HepG2 (cell line): ENCODE measurements around the gene ALOX12. TPM values are rescaled to one million over a fixed set of nuclear protein-coding genes. Genes with fewer than 3 reads are reported as not detected.

Experiments
- ATAC-seq: fragments of 200-7000 bp; cut with Tn5 transposase; 3 replicates; pipeline ENCODE4 v1.9.1; 2020; ENCODE audit warnings: mild to moderate bottlenecking, moderate library complexity
- BruUV-seq: library from RNA; stranded (reverse); fragments of 400-500 nt; replicated peaks from 2 replicates; lab custom pipeline; 2021; lab: Mats Ljungman, UMichigan
- CTCF ChIA-PET: fragments of 300-600 bp; formaldehyde crosslinking; extraction: SDS; loops from one replicate; lab custom pipeline; 2021; ENCODE audit warnings: low total read pairs, inconsistent platforms, low intra/inter-chr PET ratio; lab: Yijun Ruan, JAX
- POLR2A ChIA-PET: fragments of 350-600 bp; sonication (Branson Sonifier 250); formaldehyde crosslinking; loops from one replicate; lab custom pipeline; 2020; ENCODE audit warnings: antibody characterized with exemption, inconsistent platforms; lab: Yijun Ruan, JAX
- DNase-seq: peaks from one replicate; pipeline ENCODE4 v3.0.0-alpha.2; 2015; ENCODE audit warnings: low spot score
- FAIRE-seq: peaks from 3 replicates; lab custom pipeline; 2011; peaks lifted over from hg19 to GRCh38; lab: Jason Lieb, UNC
- H2AFZ ChIP-seq: one replicate; pipeline ENCODE4 v1.6.1; 2011; ENCODE audit warnings: low read length, inconsistent platforms
- H3K27ac ChIP-seq: fragments of 300-600 bp; 3 replicates; pipeline ENCODE4 v1.8.0; 2011; ENCODE audit warnings: mixed run types, mild to moderate bottlenecking, mixed read lengths, low read length, inconsistent platforms; ENCODE audit not compliant: insufficient read depth; ENCODE audit errors: extremely low read length
- H3K27me3 ChIP-seq, 2 experiments: fragments of 200-600 bp in 1 of 2; 2 replicates in 1 of 2; 3 replicates in 1 of 2; pipeline versions ENCODE4 v1.6.0 to v1.8.0; 2011; ENCODE audit warnings: low read length in 2 of 2, mild to moderate bottlenecking in 2 of 2, moderate library complexity in 2 of 2, inconsistent platforms in 1 of 2; ENCODE audit not compliant: insufficient read depth in 2 of 2, control insufficient read depth in 1 of 2
- H3K36me3 ChIP-seq, 2 experiments: fragments of 200-600 bp in 1 of 2; replicated peaks in 1 of 2; 2 replicates in 1 of 2; 3 replicates in 1 of 2; pipeline versions ENCODE4 v1.5.1 to v1.8.0; 2011; ENCODE audit warnings: low read length in 2 of 2, inconsistent platforms in 1 of 2; ENCODE audit not compliant: insufficient read depth in 2 of 2, control insufficient read depth in 1 of 2
- H3K4me1 ChIP-seq: 2 replicates; pipeline ENCODE4 v1.5.1; 2012; ENCODE audit warnings: low read length, inconsistent platforms; ENCODE audit not compliant: insufficient read depth
- H3K4me2 ChIP-seq: 2 replicates; pipeline ENCODE4 v1.6.0; 2011; ENCODE audit warnings: low read depth, low read length, inconsistent platforms
- H3K4me3 ChIP-seq, 3 experiments: fragments of 200-600 bp in 1 of 3; sonication (generic), shearing (Covaris generic) in 1 of 3; replicated peaks in 1 of 3; 2 replicates each; pipeline ENCODE4 v1.5.1; 2011 to 2016; ENCODE audit warnings: low read length in 3 of 3, inconsistent platforms in 2 of 3, low read depth in 2 of 3, mild to moderate bottlenecking in 2 of 3, control low read depth in 1 of 3, mixed read lengths in 1 of 3; ENCODE audit not compliant: insufficient read depth in 1 of 3
- H3K79me2 ChIP-seq: one replicate; pipeline ENCODE4 v1.6.1; 2011; ENCODE audit warnings: low read length, inconsistent platforms; ENCODE audit not compliant: insufficient read depth
- H3K9ac ChIP-seq: 2 replicates; pipeline ENCODE4 v1.6.0; 2011; ENCODE audit warnings: mild to moderate bottlenecking, low read depth, low read length, inconsistent platforms; ENCODE audit not compliant: insufficient read depth
- H3K9me3 ChIP-seq: 2 replicates; pipeline ENCODE4 v1.5.1; 2012; ENCODE audit warnings: mild to moderate bottlenecking, low read length
- H4K20me1 ChIP-seq: 2 replicates; pipeline ENCODE4 v1.6.0; 2011; ENCODE audit warnings: inconsistent platforms, mild to moderate bottlenecking, low read length, moderate library complexity; ENCODE audit not compliant: insufficient read depth
- FOXA1 ChIP-seq, 2 experiments: fragments of 450-650 bp in 1 of 2; sonication (generic) in 1 of 2; formaldehyde crosslinking in 1 of 2; IDR thresholded peaks; 2 replicates each; pipeline versions ENCODE4 v1.4.0 to v1.6.1; 2016 to 2020; ENCODE audit warnings: missing genetic modification reagents in 1 of 2
- GFI1 ChIP-seq: sonication (generic); formaldehyde crosslinking; IDR thresholded peaks from 2 replicates; pipeline ENCODE4 v1.5.0; 2020; ENCODE audit warnings: missing genetic modification reagents, mild to moderate bottlenecking, borderline replicate concordance
- HOXA3 ChIP-seq: sonication (generic); formaldehyde crosslinking; IDR thresholded peaks from 2 replicates; pipeline ENCODE4 v1.5.0; 2020; ENCODE audit warnings: missing genetic modification reagents
- MBD4 ChIP-seq: IDR thresholded peaks from 2 replicates; pipeline ENCODE4 v1.6.1; 2012; ENCODE audit warnings: low read length, inconsistent platforms, borderline replicate concordance
- MZF1 ChIP-seq: sonication (generic); formaldehyde crosslinking; IDR thresholded peaks from 2 replicates; pipeline ENCODE4 v1.8.1; 2023; ENCODE audit warnings: mild to moderate bottlenecking, missing genetic modification reagents, borderline replicate concordance
- NFIB ChIP-seq: sonication (generic); formaldehyde crosslinking; IDR thresholded peaks from 2 replicates; pipeline ENCODE4 v1.9.0; 2021; ENCODE audit warnings: missing genetic modification reagents, mild to moderate bottlenecking, borderline replicate concordance
- ZNF350 ChIP-seq: sonication (generic); formaldehyde crosslinking; IDR thresholded peaks from 2 replicates; pipeline ENCODE4 v1.4.0; 2020; ENCODE audit warnings: mild to moderate bottlenecking, low read depth, missing genetic modification reagents, borderline replicate concordance
- WGBS: methylation state at CpG from one replicate; pipeline ENCODE4 v1.1.6; 2017; ENCODE audit warnings: low lambda C conversion rate; 5-methylcytosine and 5-hydroxymethylcytosine counted together
- in situ Hi-C: cut with HindIII; loops from 2 replicates; pipeline ENCODE4 v1.10.0; 2017; ENCODE audit warnings: low pct_unique_long_range_greater_than_20kb; ENCODE audit not compliant: extremely low pct_ligation_motif_present
- intact Hi-C: fragments of 100-400 bp; cut with micrococcal nuclease; formaldehyde crosslinking; loops from one replicate; pipeline ENCODE4 v1.10.0; 2022; ENCODE audit not compliant: unreplicated experiment
- polyA plus RNA-seq, 8 experiments: library from polyadenylated mRNA; depleted of rRNA in 3 of 8; stranded (reverse) in 7 of 8; unstranded in 1 of 8; fragments of >200 nt; fragmentation: Illumina TruSeq in 4 of 8; extraction: Trizol in 4 of 8; gene quantifications; 2 replicates each; pipeline versions ENCODE4 v1.2.1 to v1.2.3, GENCODE V29; 2011 to 2016; ENCODE audit warnings: low read depth in 4 of 8, missing spikeins in 1 of 8, mixed read lengths in 1 of 8; ENCODE audit not compliant: insufficient read depth in 1 of 8
- total RNA-seq, 5 experiments: library from RNA; depleted of rRNA; stranded (reverse); fragments of >200 nt; fragmentation: Illumina TruSeq; extraction: Trizol; gene quantifications; 2 replicates each; pipeline ENCODE4 v1.2.3, GENCODE V29; 2016; ENCODE audit warnings: low read depth in 1 of 5
- TF ChIP-seq, protein P1 (sequence below): sonication (generic); formaldehyde crosslinking; IDR thresholded peaks from 2 replicates; pipeline ENCODE4 v1.5.0; 2020; ENCODE audit warnings: missing genetic modification reagents, mild to moderate bottlenecking, borderline replicate concordance

ALOX12 gene
- total and polyA plus RNA-seq, 2 of the 13 experiments (the other 11 are each of a cell fraction or from before 2014, with no cell fraction given), result not detected

DNA sequence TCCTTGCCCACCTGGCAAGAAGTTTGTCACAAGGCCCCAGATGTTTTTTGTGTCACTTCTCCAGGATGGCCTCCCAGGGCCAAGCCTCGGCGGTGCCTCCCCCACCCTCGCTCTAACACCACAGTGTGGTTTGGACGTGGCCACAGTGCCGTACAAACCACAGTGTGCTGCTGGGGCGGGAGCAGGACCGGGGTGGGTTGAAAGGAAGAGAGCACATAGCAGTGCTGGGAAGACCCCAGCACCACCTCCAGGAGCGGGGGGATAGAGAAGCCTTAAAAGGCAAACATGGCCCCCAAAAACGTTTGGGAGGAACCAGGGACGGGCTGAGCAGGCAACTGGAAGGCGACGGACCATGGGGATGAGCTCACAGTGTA is 22.0 kb downstream of the ALOX12 start (continued):
- TF ChIP-seq, protein P1, sequence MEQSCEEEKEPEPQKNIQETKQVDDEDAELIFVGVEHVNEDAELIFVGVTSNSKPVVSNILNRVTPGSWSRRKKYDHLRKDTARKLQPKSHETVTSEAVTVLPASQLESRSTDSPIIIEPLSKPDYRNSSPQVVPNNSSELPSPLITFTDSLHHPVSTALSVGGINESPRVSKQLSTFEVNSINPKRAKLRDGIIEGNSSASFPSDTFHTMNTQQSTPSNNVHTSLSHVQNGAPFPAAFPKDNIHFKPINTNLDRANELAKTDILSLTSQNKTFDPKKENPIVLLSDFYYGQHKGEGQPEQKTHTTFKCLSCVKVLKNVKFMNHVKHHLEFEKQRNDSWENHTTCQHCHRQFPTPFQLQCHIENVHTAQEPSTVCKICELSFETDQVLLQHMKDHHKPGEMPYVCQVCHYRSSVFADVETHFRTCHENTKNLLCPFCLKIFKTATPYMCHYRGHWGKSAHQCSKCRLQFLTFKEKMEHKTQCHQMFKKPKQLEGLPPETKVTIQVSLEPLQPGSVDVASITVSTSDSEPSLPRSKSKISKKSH (CRISPR knock-in tag), result no peak

DNA sequence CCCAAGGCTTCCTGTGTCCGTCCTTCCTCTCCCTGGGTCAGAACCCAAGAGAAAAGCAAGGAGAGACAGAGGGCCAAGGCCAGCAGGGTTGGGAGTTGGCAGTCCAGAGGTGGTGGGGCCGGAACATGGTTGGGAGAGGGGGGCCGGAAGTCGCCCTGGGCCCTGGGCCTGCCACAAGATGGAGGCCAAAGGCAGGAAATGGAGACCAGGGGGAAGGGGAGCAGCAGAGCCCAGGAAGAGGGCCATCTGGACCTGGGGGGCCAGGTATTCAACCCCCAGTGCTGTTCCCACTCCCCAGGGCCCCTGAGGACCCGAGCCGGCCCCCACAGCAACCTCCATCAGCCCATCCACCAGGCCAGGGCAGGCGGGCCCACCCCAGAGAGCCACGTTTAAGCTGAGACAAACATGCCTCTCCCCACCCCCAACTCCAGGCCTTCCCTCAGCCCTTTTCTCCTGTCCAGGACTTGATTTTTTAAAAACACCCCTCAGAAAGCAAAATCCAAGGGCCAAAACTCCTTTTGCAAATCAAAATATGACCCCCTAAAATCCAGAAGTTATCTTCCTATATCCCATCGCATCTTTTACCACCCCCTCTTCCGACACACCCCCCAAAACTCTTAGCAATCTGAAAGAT is 22.6 kb downstream of the ALOX12 start:
- intact Hi-C loops, result no loop called here
- Histone ChIP-seq H4K20me1 (no peaks in the 10 kb centered on the region), H3K4me2 (no peak overlapping the region), H3K9ac (no peak overlapping the region), H3K36me3 (no peaks in the 10 kb centered on the region; a peak in 1 of 5 replicates), H3K4me1 (peaks cover 49% of the 10 kb centered on the region), H3K4me3 (no peak overlapping the region), H3K27me3 (peaks cover 0 to 6% of the 10 kb centered on the region in 2 experiments; a peak in 4 of 5 replicates), H2AFZ (no peak overlapping the region), H3K9me3 (no peaks in the 10 kb centered on the region), H3K79me2 (peaks cover 7% of the 10 kb centered on the region), H3K27ac (no peak overlapping the region)
- CTCF ChIA-PET, result no interaction called here
- POLR2A ChIA-PET, result no interaction called here
- in situ Hi-C loops, result loop anchor here (10.0 kb wide), 1 partner anchor 354 kb away; no protein-coding TSS in a partner anchor
- ATAC-seq (no peak), DNase-seq (no peak), FAIRE-seq (no peak)
- no peak for TF ChIP-seq GFI1 (CRISPR knock-in tag)
- TF ChIP-seq MZF1 (CRISPR knock-in tag), result no peak
- TF ChIP-seq ZNF350, result no peak
- TF ChIP-seq HOXA3 (CRISPR knock-in tag), result no peak
- no peak for TF ChIP-seq MBD4
- TF ChIP-seq FOXA1 (IDR thresholded peaks at IDR 0.05), result no peak
- TF ChIP-seq FOXA1 (CRISPR knock-in tag; IDR thresholded peaks at IDR 0.05), result no peak
- TF ChIP-seq NFIB (CRISPR knock-in tag), result no peak
- BruUV-seq, result no TSS peak
- 97% methylated on average over 6 of the region's 10 CpGs for WGBS
